Vagina (tissue), 2 donors: ENCODE measurements around the gene AMBRA1.

Source experiments
- CTCF ChIP-seq, 3 experiments: fragments of 450-650 bp in 2 of 3; fragments of 200-600 bp in 1 of 3; sonication (generic) in 1 of 3; IDR thresholded peaks; one replicate each; pipeline ENCODE4 v1.5.1; 2017 to 2019; ENCODE audit warnings: antibody characterized with exemption in 3 of 3, mild to moderate bottlenecking in 2 of 3, moderate library complexity in 2 of 3
- POLR2A ChIP-seq, 2 donors: fragments of 450-650 bp; IDR thresholded peaks; one replicate each; pipeline ENCODE4 v1.6.1; 2017; ENCODE audit warnings: antibody characterized with exemption in 2 of 2, mild to moderate bottlenecking in 2 of 2, moderate library complexity in 2 of 2
- POLR2AphosphoS5 ChIP-seq, 2 donors: sonication (generic); formaldehyde crosslinking; IDR thresholded peaks; one replicate each; pipeline ENCODE4 v1.9.0; 2017; ENCODE audit warnings: antibody characterized with exemption in 2 of 2, mild to moderate bottlenecking in 2 of 2, low read depth in 1 of 2; ENCODE audit not compliant: insufficient read depth in 1 of 2

DNA sequence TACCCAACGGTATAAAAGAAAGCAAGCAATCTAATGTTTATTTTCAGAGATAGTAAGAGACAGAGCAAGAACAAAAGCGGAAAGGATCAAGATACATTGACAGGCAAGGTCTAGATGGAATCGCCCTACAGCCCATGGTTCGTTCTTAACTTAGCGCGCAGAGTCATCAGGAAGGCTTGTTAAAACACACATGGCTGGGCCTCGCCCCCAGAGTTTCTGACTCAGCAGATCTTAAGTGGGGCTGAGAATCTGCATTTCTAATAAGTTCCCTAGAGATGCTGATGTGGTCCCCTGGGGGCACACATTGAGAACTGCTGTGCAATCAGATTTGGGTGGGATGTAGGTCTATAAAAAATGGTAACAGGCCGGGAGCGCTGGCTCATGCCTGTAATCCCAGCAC, 166.5 kb downstream of the AMBRA1 start:
- no peak for TF ChIP-seq CTCF (IDR thresholded peaks at IDR 0.05)
- TF ChIP-seq POLR2A (IDR thresholded peaks at IDR 0.05): no peak
- TF ChIP-seq POLR2AphosphoS5 (IDR thresholded peaks at IDR 0.05; ENCODE audit: insufficient read depth in 1 of 2, low read depth in 1 of 2): no peak
